ENCODE data around the gene PKHD1.
"Not testable (repeated sequence)": the region's sequence is repeated elsewhere in the genome, so short reads cannot be mapped to it uniquely, and the experiment has no call there.

Gene PKHD1

DNA sequence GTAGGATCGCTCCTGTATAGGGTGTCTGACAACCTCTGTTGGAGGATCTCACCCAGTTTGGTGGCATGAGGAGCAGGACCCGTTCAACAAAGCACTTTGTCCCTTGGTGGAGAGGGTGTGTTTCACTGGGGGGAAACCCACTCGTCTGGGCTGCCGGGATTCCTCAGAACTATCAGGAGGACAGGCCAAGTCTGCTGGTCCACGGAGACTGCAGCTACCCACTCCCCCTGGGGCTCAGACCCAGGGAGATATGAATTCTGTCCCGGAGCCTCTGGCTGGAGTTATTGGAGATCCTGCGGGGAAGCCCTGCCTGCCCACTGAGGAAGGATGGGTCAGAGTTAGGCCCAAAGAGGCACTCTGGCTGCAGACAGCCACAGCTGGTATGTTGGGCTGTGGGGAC is 233.1 kb downstream of the PKHD1 start:
- Histone ChIP-seq H3K4me3 (replicated peaks; ENCODE audit: insufficient read depth, low read length) (no peak overlapping the region), H3K27ac (replicated peaks) (no peak overlapping the region), H3K27me3 (ENCODE audit: insufficient read depth, poor library complexity, severe bottlenecking) (no peaks in the 10 kb centered on the region)
- TF ChIP-seq GABPA (IDR thresholded peaks at IDR 0.05; ENCODE audit: low read depth) (no peak), POLR2AphosphoS5 (IDR thresholded peaks at IDR 0.05; ENCODE audit: low read depth) (no peak)
- DNase-seq (ENCODE audit: low read depth in 1 of 2, low spot score in 1 of 2) = no peak

DNA sequence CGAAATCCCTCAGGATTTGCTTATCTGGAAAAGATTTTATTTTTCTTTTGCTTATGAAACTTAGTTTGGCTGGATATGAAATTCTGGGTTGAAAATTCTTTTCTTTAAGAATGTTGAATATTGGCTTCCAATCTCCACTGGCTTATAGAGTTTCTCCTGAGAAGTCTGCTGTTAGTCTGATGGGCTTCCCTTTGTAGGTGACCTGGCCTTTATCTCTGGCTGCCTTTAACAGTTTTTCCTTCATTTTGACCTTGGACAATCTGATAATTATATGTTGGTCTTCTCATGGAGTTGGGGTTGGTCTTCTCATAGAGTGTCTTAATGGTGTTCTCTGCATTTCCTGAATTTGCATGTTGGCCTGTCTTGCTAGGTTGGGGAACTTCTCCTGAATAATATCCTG is 234.3 kb downstream of the PKHD1 start:
- DNase-seq (ENCODE audit: low read depth in 1 of 2, low spot score in 1 of 2); H3K4me3 ChIP-seq (replicated peaks; ENCODE audit: insufficient read depth, low read length); H3K27me3 ChIP-seq (ENCODE audit: insufficient read depth, poor library complexity, severe bottlenecking); H3K27ac ChIP-seq (replicated peaks): not testable (repeated sequence)

DNA sequence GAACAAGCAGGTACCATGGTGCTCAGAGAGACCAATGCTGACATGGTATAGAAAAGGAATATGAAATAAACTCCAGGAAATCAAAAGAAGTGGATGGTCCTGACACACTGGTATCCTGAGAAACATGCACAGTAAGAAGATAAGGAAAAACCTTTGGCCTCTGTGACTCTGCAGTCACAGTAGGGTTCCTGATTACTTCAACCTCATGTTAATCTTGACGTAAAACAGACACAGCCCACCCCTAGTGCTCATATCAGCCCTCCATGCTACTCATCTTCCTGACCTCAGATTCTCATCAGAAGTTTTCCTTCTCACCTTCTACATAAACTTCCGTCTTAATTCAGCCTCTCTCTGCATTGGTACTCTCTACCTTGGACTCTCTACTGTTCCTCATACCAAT is 240.9 kb downstream of the PKHD1 start:
- no peak for DNase-seq (ENCODE audit: low read depth in 1 of 2, low spot score in 1 of 2)
- no peak overlapping the region for H3K27ac ChIP-seq (replicated peaks)
- H3K27me3 ChIP-seq (ENCODE audit: insufficient read depth, poor library complexity, severe bottlenecking) = no peaks in the 10 kb centered on the region
- TF ChIP-seq, protein P1, sequence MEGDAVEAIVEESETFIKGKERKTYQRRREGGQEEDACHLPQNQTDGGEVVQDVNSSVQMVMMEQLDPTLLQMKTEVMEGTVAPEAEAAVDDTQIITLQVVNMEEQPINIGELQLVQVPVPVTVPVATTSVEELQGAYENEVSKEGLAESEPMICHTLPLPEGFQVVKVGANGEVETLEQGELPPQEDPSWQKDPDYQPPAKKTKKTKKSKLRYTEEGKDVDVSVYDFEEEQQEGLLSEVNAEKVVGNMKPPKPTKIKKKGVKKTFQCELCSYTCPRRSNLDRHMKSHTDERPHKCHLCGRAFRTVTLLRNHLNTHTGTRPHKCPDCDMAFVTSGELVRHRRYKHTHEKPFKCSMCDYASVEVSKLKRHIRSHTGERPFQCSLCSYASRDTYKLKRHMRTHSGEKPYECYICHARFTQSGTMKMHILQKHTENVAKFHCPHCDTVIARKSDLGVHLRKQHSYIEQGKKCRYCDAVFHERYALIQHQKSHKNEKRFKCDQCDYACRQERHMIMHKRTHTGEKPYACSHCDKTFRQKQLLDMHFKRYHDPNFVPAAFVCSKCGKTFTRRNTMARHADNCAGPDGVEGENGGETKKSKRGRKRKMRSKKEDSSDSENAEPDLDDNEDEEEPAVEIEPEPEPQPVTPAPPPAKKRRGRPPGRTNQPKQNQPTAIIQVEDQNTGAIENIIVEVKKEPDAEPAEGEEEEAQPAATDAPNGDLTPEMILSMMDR (IDR thresholded peaks at IDR 0.05; ENCODE audit: insufficient read depth, low read length) = no peak
- TF ChIP-seq GABPA (IDR thresholded peaks at IDR 0.05; ENCODE audit: low read depth) (no peak), POLR2AphosphoS5 (IDR thresholded peaks at IDR 0.05; ENCODE audit: low read depth) (no peak), SPI1 (IDR thresholded peaks at IDR 0.05; ENCODE audit: borderline replicate concordance, low read depth) (no peak)
- TF ChIP-seq, protein P2, sequence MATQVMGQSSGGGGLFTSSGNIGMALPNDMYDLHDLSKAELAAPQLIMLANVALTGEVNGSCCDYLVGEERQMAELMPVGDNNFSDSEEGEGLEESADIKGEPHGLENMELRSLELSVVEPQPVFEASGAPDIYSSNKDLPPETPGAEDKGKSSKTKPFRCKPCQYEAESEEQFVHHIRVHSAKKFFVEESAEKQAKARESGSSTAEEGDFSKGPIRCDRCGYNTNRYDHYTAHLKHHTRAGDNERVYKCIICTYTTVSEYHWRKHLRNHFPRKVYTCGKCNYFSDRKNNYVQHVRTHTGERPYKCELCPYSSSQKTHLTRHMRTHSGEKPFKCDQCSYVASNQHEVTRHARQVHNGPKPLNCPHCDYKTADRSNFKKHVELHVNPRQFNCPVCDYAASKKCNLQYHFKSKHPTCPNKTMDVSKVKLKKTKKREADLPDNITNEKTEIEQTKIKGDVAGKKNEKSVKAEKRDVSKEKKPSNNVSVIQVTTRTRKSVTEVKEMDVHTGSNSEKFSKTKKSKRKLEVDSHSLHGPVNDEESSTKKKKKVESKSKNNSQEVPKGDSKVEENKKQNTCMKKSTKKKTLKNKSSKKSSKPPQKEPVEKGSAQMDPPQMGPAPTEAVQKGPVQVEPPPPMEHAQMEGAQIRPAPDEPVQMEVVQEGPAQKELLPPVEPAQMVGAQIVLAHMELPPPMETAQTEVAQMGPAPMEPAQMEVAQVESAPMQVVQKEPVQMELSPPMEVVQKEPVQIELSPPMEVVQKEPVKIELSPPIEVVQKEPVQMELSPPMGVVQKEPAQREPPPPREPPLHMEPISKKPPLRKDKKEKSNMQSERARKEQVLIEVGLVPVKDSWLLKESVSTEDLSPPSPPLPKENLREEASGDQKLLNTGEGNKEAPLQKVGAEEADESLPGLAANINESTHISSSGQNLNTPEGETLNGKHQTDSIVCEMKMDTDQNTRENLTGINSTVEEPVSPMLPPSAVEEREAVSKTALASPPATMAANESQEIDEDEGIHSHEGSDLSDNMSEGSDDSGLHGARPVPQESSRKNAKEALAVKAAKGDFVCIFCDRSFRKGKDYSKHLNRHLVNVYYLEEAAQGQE (IDR thresholded peaks at IDR 0.05; ENCODE audit: insufficient replicate concordance, low read depth) = no peak
- H3K4me3 ChIP-seq (replicated peaks; ENCODE audit: insufficient read depth, low read length) = no peak overlapping the region

DNA sequence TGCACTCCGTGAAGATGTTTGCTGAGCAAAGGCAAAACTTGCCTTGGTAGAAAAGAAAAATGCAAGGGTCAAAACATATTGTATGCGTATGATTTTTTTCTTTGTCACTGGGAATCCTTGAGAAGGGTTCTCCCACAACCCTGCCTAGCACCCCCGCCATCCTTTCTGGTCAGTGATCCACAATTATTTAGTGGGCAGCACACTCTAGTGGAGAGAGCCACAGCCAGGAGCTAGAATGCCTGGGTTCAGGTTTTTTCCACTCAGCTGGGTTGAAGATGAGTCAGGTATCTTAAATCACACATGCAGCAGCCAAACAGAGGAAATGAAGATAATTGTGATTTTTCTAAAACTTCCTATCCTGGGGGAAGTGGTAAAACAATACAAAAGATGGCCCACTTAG is 243.1 kb downstream of the PKHD1 start:
- Histone ChIP-seq H3K4me3 (replicated peaks; ENCODE audit: insufficient read depth, low read length) (no peak overlapping the region), H3K27ac (replicated peaks) (no peak overlapping the region), H3K27me3 (ENCODE audit: insufficient read depth, poor library complexity, severe bottlenecking) (peaks cover 8% of the 10 kb centered on the region)
- TF ChIP-seq POLR2AphosphoS5 (IDR thresholded peaks at IDR 0.05; ENCODE audit: low read depth) (no peak), SPI1 (IDR thresholded peaks at IDR 0.05; ENCODE audit: borderline replicate concordance, low read depth) (no peak), GABPA (IDR thresholded peaks at IDR 0.05; ENCODE audit: low read depth) (no peak)
- TF ChIP-seq, protein P2 (IDR thresholded peaks at IDR 0.05; ENCODE audit: insufficient replicate concordance, low read depth) = no peak
- TF ChIP-seq, protein P1 (IDR thresholded peaks at IDR 0.05; ENCODE audit: insufficient read depth, low read length) = no peak
- DNase-seq (ENCODE audit: low read depth in 1 of 2, low spot score in 1 of 2) = no peak

DNA sequence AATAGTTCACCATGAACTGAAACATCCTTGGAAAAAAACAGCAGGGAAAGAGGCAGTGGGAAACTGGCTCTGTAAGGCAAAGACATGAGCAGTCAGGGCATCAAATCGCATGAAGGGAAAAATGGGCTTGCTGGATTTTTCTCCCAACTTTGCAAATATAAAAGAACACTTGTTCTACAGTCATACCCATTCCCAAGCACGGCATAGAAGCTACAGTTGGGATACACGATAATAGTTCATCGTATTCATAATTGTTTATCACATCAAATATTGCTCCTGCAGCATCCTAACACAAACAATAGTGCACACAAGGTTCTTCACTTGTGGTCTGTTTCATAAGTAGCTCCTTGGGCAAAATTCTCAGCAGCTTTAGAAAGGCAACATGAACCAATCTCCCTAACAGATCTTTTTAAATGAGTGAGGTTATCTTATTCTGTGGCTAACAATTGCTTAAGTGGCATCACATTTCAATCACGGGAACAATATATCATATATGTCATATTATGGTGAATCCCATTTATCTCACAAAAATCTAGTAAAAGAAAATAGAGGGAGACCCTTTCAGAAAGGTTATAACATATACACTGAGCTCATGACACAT is 243.9 kb downstream of the PKHD1 start:
- TF ChIP-seq, protein P1 (IDR thresholded peaks at IDR 0.05; ENCODE audit: insufficient read depth, low read length) = no peak
- TF ChIP-seq POLR2AphosphoS5 (IDR thresholded peaks at IDR 0.05; ENCODE audit: low read depth) (no peak), GABPA (IDR thresholded peaks at IDR 0.05; ENCODE audit: low read depth) (no peak), SPI1 (IDR thresholded peaks at IDR 0.05; ENCODE audit: borderline replicate concordance, low read depth) (no peak)
- TF ChIP-seq, protein P2 (IDR thresholded peaks at IDR 0.05; ENCODE audit: insufficient replicate concordance, low read depth) = no peak
- DNase-seq (ENCODE audit: low read depth in 1 of 2, low spot score in 1 of 2) = no peak
- Histone ChIP-seq H3K27ac (replicated peaks) (no peak overlapping the region), H3K27me3 (ENCODE audit: insufficient read depth, poor library complexity, severe bottlenecking) (peaks cover 8% of the 10 kb centered on the region), H3K4me3 (replicated peaks; ENCODE audit: insufficient read depth, low read length) (no peak overlapping the region)

Data from HL-60 (cell line).